K562 (cell line): ENCODE results near the gene SEL1L. TPM values are rescaled to one million over a fixed set of nuclear protein-coding genes. Genes with fewer than 3 reads are reported as not detected.
A peak's percentile ranks its signal among the peaks of the same experiment; 100 is the strongest.

Source experiments
- ATF3 ChIP-seq, 2 experiments: fragments of 450-650 bp in 1 of 2; sonication (generic) in 1 of 2; formaldehyde crosslinking in 1 of 2; IDR thresholded peaks in 1 of 2; conservative IDR thresholded peaks in 1 of 2; 2 replicates each; pipeline versions ENCODE4 v1.6.1 to v1.8.1; 2016 to 2023; ENCODE audit warnings: mild to moderate bottlenecking in 2 of 2, moderate library complexity in 2 of 2, inconsistent platforms in 1 of 2, missing genetic modification reagents in 1 of 2
- BACH1 ChIP-seq: fragments of 200-800 bp; sonication (Bioruptor generic); IDR thresholded peaks from 2 replicates; pipeline ENCODE4 v1.6.1; 2016; ENCODE audit warnings: missing genetic modification characterization, missing compliant biosample characterization
- CBX5 ChIP-seq: IDR thresholded peaks from 2 replicates; pipeline ENCODE4 v1.6.1; 2014; ENCODE audit warnings: low read depth, borderline replicate concordance
- COPS2 ChIP-seq: fragments of 450-650 bp; conservative IDR thresholded peaks from 2 replicates; pipeline ENCODE4 v1.6.1; 2016; ENCODE audit warnings: mild to moderate bottlenecking, moderate library complexity
- CREBBP ChIP-seq: IDR thresholded peaks from one replicate; pipeline ENCODE4 v1.6.1; 2012; ENCODE audit warnings: low read depth, mild to moderate bottlenecking, control low read depth, inconsistent platforms, low read length
- FOXM1 ChIP-seq, 2 experiments: fragments of 450-650 bp in 1 of 2; sonication (generic) in 1 of 2; formaldehyde crosslinking in 1 of 2; IDR thresholded peaks; 2 replicates each; pipeline versions ENCODE4 v1.6.1 to v1.9.0; 2017 to 2022; ENCODE audit warnings: low read depth in 2 of 2, mild to moderate bottlenecking in 2 of 2, missing genetic modification reagents in 1 of 2, moderate library complexity in 1 of 2
- MAFF ChIP-seq: IDR thresholded peaks from 2 replicates; pipeline ENCODE4 v1.6.1; 2012; ENCODE audit warnings: low read length, improper control_type of control experiment
- MXD1 ChIP-seq: fragments of 250-450 bp; sonication (Bioruptor Pico); IDR thresholded peaks from 2 replicates; pipeline ENCODE4 v1.8.0; 2021; ENCODE audit warnings: borderline replicate concordance, mild to moderate bottlenecking, moderate library complexity; ENCODE audit not compliant: poor library complexity, severe bottlenecking
- RREB1 ChIP-seq: fragments of 250-450 bp; sonication (Bioruptor Pico); IDR thresholded peaks from 2 replicates; pipeline ENCODE4 v1.4.0; 2020
- TCF15 ChIP-seq: fragments of 250-450 bp; sonication (Bioruptor Pico); IDR thresholded peaks from 2 replicates; pipeline ENCODE4 v1.8.0; 2022; ENCODE audit warnings: moderate library complexity, mild to moderate bottlenecking, inconsistent platforms
- TCFL5 ChIP-seq: fragments of 250-450 bp; sonication (Bioruptor Pico); conservative IDR thresholded peaks from 2 replicates; pipeline ENCODE4 v1.6.1; 2021; ENCODE audit warnings: mild to moderate bottlenecking, moderate library complexity, matching md5 sums
- ZBTB33 ChIP-seq: sonication (generic); formaldehyde crosslinking; IDR thresholded peaks from 2 replicates; pipeline ENCODE4 v1.8.1; 2023; ENCODE audit warnings: mild to moderate bottlenecking, missing genetic modification reagents
- ZNF347 ChIP-seq: fragments of 450-650 bp; formaldehyde crosslinking; IDR thresholded peaks from 2 replicates; pipeline ENCODE4 v1.4.0; 2020; ENCODE audit warnings: low read depth, mild to moderate bottlenecking, moderate library complexity
- ZNF354B ChIP-seq: fragments of 250-450 bp; sonication (Bioruptor Pico); IDR thresholded peaks from 2 replicates; pipeline ENCODE4 v1.4.0; 2020
- ZNF384 ChIP-seq: IDR thresholded peaks from 2 replicates; pipeline ENCODE4 v1.6.1; 2012; ENCODE audit warnings: low read depth, low read length, improper control_type of control experiment
- ZNF431 ChIP-seq: sonication (generic); formaldehyde crosslinking; IDR thresholded peaks from 2 replicates; pipeline ENCODE4 v1.8.0; 2022; ENCODE audit warnings: mild to moderate bottlenecking, missing genetic modification reagents
- ZNF695 ChIP-seq: fragments of 450-650 bp; formaldehyde crosslinking; IDR thresholded peaks from 2 replicates; pipeline ENCODE4 v1.4.0; 2020; ENCODE audit warnings: mild to moderate bottlenecking, moderate library complexity
- polyA plus RNA-seq, 8 experiments: library from polyadenylated mRNA; depleted of rRNA in 4 of 8; stranded (reverse) in 5 of 8; unstranded in 3 of 8; fragments of >200 nt; fragmentation: Nextera tagmentation in 2 of 8; fragmentation: Illumina TruSeq in 1 of 8; extraction: Ambion mirVana in 2 of 8; extraction: Trizol in 1 of 8; gene quantifications; 2 replicates each; pipeline versions ENCODE4 v1.2.1 to v1.2.3, GENCODE V29; 2011 to 2014; ENCODE audit warnings: inconsistent platforms in 1 of 8, missing spikeins in 1 of 8
- total RNA-seq, 7 experiments: library from RNA; depleted of rRNA in 6 of 7; stranded (reverse); fragments of >200 nt in 6 of 7; fragmentation: Illumina TruSeq in 2 of 7; extraction: Trizol in 2 of 7; gene quantifications; 2 replicates each; pipeline versions ENCODE4 v1.2.1 to v1.2.3, GENCODE V29; 2011 to 2021; ENCODE audit warnings: low replicate concordance in 1 of 7

The SEL1L gene
- total and polyA plus RNA-seq, 9 of the 15 experiments (the other 6 are each of a cell fraction or from before 2014, with no cell fraction given): 7.7 to 21.1 (median 13.6) TPM

GRCh38 chr14:81464253-81465002 lies 69.2 kb downstream of the SEL1L start (continued):
- TF ChIP-seq ATF3 (IDR thresholded peaks at IDR 0.05): no peak
- no peak for TF ChIP-seq ATF3 (CRISPR knock-in tag; conservative IDR thresholded peaks at IDR 0.05)
- TF ChIP-seq MXD1 (CRISPR knock-in tag): no peak
- TF ChIP-seq MAFF: no peak
- TF ChIP-seq TCF15 (CRISPR knock-in tag): no peak
- TF ChIP-seq COPS2: no peak
- TF ChIP-seq ZNF384: no peak
- 0 out of 2 replicates have a peak, but pooled peaks have one; percentile 18 for TF ChIP-seq ZBTB33 (CRISPR knock-in tag)
- no peak for TF ChIP-seq ZNF347 (CRISPR knock-in tag)
- TF ChIP-seq CBX5: no peak
- TF ChIP-seq TCFL5: no peak
- 0 out of 2 replicates have a peak, but pooled peaks have one; percentile 25 for TF ChIP-seq FOXM1 (IDR thresholded peaks at IDR 0.05; ENCODE audit: low read depth)
- TF ChIP-seq FOXM1 (CRISPR knock-in tag; IDR thresholded peaks at IDR 0.05; ENCODE audit: low read depth): no peak
- TF ChIP-seq ZNF431: no peak
- TF ChIP-seq ZNF354B (CRISPR knock-in tag): no peak
- TF ChIP-seq BACH1 (tag): no peak
- TF ChIP-seq RREB1: no peak
- no peak for TF ChIP-seq CREBBP
- TF ChIP-seq ZNF695: no peak
